Erythroblast (primary cell): ENCODE data around the gene ATF3.
A peak's percentile ranks its signal among the peaks of the same experiment; 100 is the strongest.
"Not testable (repeated sequence)": the region's sequence is repeated elsewhere in the genome, so short reads cannot be mapped to it uniquely, and the experiment has no call there.

Source experiments
- DNase-seq, 2 experiments: peaks; one replicate each; lab custom pipeline; 2025; lab: John Stamatoyannopoulos, UW
- GATA1 ChIP-seq: IDR thresholded peaks from 2 replicates; pipeline ENCODE4 v1.6.1; 2011; ENCODE audit warnings: low read depth, mild to moderate bottlenecking, control low read depth, low read length, moderate library complexity
- POLR2A ChIP-seq: IDR thresholded peaks from 2 replicates; pipeline ENCODE4 v1.6.1; 2011; ENCODE audit warnings: mild to moderate bottlenecking, low read length

Gene ATF3

DNA sequence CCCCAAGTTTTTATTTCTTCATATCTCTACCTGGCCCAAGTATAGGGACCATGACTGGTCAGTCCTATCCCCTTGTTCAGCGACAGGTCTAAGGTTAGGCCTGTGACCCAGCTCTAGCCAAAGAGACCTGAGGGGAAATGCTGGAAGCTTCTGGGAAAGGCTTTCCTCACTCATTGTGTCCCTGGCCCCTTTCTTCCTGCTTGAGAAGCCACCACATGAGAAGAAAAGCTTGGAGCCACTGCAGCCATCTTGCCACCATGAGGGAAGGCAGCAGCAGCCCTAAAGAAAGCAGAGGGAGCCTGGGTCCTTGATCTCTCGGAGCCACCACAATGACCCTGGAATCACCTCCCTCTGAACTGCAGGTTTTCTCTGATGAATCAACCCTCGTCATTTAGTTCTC, 43.4 kb downstream of the ATF3 start:
- TF ChIP-seq GATA1 (no peak), POLR2A (no peak)
- no peak for DNase-seq

DNA sequence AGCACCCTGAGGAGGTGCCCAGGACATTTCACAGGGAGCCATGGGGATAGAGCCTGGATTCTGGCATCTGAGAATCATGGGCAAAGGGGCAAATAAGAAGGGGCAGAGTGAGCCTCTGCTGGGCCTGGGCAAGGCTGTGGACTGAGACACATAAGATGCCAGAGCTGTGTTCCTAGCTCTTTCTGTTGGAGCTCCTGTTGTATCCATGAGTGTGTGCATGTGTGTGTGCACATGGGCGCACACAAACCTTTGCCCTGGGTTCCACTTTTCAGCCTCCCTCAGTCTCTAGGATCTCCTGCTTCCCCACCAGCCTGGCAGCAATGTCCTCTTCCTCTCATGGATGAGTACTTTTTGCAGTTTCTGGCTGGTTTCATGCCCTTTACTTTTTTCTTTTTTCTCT, 44.0 kb downstream of the ATF3 start:
- no peak for DNase-seq
- no peak for TF ChIP-seq GATA1
- TF ChIP-seq POLR2A = no peak

DNA sequence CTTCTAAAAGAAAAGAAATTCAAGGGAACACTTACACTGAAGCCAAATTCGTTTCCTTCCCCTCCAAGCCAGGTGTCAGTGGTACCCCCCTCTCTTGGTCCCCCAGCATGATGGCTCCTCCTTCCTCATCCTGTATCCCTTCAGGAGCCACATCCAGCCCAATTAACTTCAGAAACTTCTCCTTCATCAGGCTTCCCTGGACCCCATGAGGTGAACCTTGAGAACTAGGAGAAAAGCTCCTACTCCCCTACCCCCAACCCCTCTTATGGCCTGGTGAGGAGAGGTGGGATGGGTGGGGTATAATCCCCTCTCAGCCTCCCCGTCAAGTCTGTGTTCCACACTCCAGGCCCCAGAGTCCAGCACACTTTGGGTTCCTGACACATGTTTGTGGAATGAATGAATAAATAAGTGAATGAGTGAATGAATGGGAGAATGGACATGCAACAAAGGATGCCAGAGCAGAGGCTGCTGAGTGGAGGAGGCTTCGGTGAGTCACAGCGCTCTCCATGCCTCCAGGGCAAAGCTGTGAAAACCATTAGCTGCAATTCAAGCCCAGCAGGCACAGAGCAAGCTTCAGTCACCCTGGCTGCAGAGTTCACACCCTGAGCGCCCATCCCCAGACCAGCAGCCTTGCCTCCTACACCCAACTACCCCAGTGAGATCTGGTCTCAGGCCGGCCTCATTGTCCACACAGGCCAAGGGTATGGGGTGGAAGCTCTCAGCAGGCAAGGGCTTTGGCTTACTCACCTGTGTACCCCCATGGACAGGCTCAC, 47.3 kb downstream of the ATF3 start:
- no peak for DNase-seq
- TF ChIP-seq POLR2A (no peak), GATA1 (no peak)

DNA sequence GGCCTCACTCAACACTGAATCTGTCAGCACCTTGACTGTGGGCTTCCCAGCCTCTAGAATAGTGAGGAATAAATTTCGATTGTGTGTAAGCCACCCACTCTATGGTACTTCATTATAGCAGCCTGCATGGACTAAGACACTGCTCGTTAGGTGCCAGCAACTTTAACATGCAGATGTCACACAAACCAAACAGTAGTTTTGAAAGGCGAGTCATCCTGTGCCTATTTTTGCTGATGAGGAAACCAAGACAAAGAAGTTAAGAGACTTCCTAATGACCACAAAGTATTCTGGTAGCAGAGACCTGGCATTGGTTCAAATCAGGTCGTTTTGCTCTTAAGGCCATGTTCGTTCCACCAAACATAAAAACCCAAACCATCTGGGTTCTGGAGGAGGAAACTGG, 48.2 kb downstream of the ATF3 start:
- TF ChIP-seq GATA1 (no peak), POLR2A (no peak)

DNA sequence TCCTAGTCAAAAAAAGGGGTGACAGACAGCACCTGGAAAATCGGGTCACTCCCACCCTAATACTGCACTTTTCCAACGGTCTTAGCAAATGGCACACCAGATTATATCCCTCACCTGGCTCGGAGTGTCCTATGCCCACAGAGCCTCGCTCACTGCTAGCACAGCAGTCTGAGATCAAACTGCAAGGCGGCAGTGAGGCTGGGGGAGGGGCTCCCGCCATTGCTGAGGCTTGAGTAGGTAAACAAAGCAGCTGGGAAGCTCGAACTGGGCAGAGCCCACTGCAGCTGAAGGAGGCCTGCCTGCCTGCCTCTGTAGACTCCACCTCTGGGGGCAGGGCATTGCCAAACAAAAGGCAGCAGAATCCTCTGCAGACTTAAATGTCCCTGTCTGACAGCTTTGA, 49.7 kb downstream of the ATF3 start:
- DNase-seq = not testable (repeated sequence)

More for the DNA sequence above, 48.2 kb downstream of the ATF3 start:
- DNase-seq = no peak

DNA sequence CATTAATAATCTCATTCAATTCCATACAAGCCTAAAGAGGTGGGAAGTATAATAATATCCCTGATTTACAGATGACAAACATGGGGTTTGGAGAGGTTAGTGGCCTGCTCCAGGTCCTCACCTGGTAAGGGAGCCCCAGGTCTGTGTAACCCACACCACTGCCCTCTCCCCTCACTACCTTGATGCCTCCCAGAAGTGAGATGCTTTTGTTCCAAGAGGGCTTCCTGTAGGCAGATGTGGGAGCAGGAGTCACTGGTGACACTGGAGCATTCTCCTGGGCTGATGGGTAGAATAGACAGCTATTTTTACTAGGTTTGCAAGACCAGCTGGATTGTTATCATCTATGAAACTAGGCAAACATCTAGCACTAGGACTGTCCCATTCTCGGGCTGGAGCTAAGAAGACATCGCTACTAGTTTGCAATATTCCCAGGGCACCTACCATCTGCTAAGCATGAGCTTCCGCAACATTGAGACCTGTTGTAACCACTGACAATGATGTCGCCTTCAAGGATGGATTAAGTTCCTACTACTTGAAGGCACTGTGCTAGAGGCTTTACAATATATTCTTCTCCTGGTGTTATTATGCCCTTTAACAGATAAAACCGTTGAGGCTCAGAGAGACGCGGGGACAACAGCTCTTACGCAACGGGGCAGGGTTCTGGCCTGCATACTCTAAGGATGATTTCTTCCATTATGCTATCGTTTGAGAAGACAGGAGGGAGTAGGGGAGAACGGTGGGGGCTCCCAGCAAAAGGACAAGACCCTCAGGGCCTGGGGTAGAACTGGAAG, 56.0 kb downstream of the ATF3 start:
- TF ChIP-seq GATA1 (no peak), POLR2A (no peak)

DNA sequence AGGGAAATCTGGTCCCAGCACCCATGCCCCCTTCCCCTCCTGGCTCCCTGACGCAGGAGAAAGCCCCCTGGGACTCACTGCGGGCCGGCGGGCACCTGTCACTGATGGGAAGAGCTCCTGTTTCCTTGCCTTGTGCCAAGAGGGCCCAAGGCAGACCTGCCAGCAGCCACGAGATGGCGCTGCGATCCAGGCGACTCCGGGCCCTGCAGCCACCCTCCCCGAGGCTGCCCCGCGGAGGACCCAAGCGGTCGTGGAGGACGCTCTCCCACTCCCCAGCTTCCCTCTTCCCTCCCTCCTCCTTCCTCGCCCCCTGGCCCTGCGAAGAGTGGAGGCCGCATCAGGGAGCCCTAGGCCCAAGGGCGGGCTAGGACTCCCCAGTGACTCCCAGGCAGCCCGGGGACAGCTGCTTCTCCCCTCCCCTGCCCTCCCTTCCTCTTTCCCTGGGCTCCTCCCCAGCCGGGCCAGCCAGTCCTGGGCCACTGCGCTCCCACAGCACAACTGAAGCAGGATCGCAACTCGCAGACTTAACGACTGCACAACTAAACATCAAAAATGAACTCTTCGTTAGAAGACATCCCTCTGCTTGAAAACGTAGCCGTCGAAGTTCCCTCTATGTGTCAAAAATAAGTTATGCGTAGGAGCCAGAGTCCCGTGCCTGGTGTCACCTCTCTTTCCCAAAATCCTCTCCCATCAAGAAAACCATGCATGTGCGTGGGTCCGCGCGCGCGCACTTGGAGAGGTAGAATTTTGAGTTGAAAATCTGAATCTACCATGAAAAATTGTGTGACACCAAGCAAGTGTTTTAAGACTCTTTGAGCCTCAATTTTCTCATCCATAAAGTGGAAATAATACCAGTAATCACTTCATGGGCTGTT, 56.9 kb downstream of the ATF3 start:
- TF ChIP-seq GATA1 = no peak
- no peak for TF ChIP-seq POLR2A
- DNase-seq = peak; percentile 69 to 85

More for the DNA sequence above, 56.0 kb downstream of the ATF3 start:
- DNase-seq = no peak

DNA sequence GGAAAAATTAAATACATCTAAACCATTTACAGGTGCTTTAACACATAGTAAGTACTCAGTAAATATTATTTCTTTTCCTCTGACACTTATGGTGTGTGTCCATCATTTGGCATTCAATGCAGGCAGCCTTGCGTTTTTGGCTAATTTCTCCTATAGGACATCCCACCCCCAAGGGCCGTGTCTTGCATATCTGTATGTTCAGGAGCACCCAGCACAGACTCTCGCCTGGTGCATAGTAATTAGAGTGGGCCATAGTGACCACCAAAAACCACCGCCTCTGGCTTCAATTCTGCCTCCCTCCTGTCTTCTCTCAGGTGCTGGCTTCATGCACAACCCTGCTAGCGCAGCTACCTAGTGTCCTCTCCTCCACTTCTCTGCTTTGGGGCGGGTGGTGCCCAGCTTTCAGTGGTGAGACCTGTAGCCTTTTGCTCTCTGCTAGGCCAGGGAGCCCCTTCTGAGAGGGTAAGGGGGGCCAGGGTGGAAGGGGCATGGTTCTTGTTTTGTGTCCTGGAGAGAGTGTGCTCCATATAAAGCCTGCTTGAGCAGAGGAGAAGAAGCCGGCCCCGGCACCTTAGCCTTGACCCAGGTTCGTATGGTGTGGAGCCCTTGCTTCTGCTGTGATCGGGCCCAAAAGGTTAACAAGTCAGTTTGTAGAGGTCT, 57.7 kb downstream of the ATF3 start:
- TF ChIP-seq POLR2A (no peak), GATA1 (no peak)
- no peak for DNase-seq

DNA sequence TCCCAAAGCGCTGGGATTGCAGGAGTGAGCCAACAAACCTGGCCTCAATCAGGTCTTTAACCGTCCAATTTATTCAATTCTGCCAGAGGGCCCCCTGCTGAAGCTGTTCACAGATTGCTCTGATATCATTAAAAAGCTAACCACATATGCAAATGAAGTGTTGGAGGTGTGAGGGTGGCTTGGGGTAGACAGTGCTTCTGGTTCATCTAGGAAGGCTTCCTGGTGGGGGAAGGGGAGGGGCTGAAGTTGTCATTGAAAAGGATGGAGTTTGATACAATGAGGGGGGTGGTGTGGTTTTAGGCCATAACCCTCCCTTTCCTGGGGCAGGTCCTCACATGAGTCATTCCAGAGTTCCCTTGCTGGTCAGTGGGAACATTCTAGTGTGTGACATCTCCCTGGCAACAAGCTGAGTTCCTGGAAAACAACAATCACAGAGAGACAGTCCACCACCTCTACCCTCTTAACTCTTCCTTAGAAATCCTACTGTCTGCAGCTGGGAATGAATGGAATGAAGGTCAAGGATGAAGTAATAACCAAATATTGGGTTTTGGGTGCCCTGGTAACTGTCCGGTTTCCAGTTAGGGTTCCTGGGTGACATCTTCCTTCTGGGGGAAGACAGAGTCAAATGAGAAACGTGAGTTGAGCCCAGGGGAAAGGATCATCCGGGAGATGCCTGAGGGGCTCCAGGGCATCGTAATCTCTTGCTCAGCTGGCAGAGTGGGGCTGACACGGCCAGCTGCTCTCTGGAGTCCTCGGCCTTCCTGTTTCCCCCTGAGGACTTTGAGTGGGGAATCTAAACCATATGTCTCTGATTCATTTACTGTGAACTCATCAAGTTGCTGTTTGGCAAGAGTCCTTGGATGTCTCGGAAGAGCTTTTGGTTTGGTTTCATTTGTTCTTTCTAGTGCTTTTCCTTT, 58.9 kb downstream of the ATF3 start:
- TF ChIP-seq POLR2A (no peak), GATA1 (no peak)
- no peak for DNase-seq

DNA sequence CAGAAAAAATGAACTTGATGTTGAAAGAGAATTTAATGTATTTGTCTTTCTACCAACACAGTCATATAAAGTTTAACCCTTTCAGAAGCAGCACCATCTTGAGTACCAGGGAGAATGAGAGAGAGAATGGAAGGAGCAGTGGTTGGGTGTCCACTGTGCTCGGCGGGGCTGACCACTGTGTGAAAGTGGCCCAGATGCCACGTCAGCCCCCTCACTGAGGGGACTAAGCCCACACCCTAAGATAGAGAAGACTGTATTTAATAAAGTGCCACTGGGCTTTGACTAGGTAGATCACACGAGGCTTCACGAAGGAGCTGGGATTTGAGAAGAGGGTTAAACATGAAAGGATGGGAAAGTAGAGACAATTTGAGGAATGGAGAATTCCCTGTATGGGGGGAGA, 59.9 kb downstream of the ATF3 start:
- TF ChIP-seq POLR2A (no peak), GATA1 (no peak)

DNA sequence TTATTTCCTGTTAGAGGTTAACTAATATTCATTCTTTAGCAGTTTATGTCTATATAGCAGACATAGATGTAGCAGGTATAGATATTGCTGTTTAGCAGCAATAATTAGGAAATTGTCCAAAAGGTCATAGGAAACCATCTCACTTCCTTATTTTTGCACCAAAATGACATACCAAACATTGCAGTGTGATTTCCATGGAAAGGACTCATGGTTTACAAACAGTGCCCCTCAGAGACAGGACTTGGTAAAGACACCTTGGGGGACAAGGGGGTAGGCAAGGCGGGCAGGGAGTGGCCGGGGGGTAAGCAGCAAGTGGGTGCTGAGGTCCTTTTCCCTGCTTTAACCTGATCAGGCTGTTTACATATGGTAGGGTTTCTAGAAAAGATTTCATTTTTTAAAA, 60.5 kb downstream of the ATF3 start:
- TF ChIP-seq GATA1 (no peak), POLR2A (no peak)
- peak; percentile 16 to 22 for DNase-seq

More for the DNA sequence above, 59.9 kb downstream of the ATF3 start:
- DNase-seq = no peak

DNA sequence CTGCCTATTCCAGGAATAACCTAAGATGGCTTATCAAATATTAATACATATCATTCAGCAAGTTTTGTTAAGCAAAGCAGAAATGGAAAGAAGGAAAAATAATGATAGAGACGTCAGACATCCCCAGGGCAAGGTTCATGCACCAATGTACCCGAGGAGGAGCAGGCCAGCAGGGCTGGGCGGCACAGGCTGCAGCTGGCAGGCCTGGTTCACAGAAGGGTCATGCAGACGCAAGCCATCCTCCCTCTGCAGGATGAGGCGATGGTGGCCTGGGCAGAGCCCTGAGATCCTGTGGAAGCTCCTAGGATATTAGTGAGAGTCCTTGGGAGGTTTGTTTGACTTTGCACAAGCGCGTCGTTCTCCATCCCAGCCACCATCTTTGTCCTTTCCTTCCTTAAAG, 61.0 kb downstream of the ATF3 start:
- TF ChIP-seq GATA1 (no peak), POLR2A (no peak)
- DNase-seq = no peak

DNA sequence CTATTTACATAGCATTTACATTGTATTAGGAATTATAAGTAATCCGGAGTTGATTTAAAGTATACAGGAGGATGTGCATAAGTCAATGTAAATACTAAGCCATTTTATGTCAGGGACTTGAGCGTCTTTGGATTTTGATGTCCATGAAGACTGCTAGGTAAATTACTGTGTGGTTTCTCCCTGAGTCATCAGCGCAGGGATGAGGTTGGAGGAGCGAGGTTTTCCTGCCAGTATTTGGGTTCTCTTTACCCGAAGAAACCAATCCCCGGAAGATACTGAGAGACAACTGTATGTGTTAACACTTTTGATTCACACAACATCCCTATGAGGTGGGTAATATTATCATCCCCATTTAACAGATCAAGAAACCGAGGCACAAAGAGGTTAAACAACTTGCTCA, 61.7 kb downstream of the ATF3 start:
- TF ChIP-seq GATA1 (no peak), POLR2A (no peak)
- DNase-seq = no peak
